NB4 (cell line): Measurements from ENCODE around the gene HSD17B1.

Experiments used
- CTCF ChIP-seq: IDR thresholded peaks from one replicate; pipeline ENCODE4 v1.5.1; 2012; ENCODE audit warnings: low read depth, low read length
- POLR2A ChIP-seq: IDR thresholded peaks from 2 replicates; pipeline ENCODE4 v1.6.1; 2011; ENCODE audit warnings: mild to moderate bottlenecking; ENCODE audit not compliant: insufficient read length; ENCODE audit errors: extremely low read depth

GRCh38 chr17:42543190-42544079 is 9.3 kb upstream of the HSD17B1 start:
- TF ChIP-seq CTCF: no peak
- no peak for TF ChIP-seq POLR2A
